ENCODE data around the gene CTSW. TPM values are rescaled to one million over a fixed set of nuclear protein-coding genes. Genes with fewer than 3 reads are reported as not detected.
A peak's percentile ranks its signal among the peaks of the same experiment; 100 is the strongest.

CTSW gene
- total and polyA plus RNA-seq, 2 donors (not counting 1 experiment from before 2014, with no cell fraction given), result 0.84 to 4.6 TPM

- Mint-ChIP-seq H3K4me3 (peak overlapping the region; percentile 92), H3K27ac (peak overlapping the region; percentile 91), H3K9me3 (ENCODE audit: insufficient read depth) (no peaks in the 10 kb centered on the region), H3K27me3 (peaks cover 5% of the 10 kb centered on the region), H3K4me1 (peaks cover 26% of the 10 kb centered on the region)
- DNase-seq (peak; percentile 97), ATAC-seq (ENCODE audit: low read depth) (peak; percentile 98)
- no peaks in the 10 kb centered on the region for H3K9me3 ChIP-seq (ENCODE audit: control extremely low read depth in 1 of 3, control insufficient read depth in 2 of 3, insufficient read depth in 1 of 3, low read length in 2 of 3)
- peak overlapping the region; percentile 52 to 79 (median 63) for H3K4me3 ChIP-seq (ENCODE audit: control extremely low read depth in 1 of 5, extremely low read depth in 1 of 5, insufficient read depth in 1 of 5, low read depth in 2 of 5, low read length in 4 of 5)
- intact Hi-C loops (cut with micrococcal nuclease), result loop anchor here (2.0 to 5.0 kb wide), 3 partner anchors 15 to 179 kb away; partner anchors contain the start of genes CFL1, FIBP and SF3B2
- H3K27ac ChIP-seq (ENCODE audit: low read length in 2 of 2), result peak overlapping the region; percentile 81 to 91
- WGBS (ENCODE audit: insufficient coverage), result 2% methylated on average over 43 of the region's 54 CpGs
- peaks cover 10 to 29% of the 10 kb centered on the region in 2 donors for H3K4me1 ChIP-seq (ENCODE audit: control insufficient read depth in 2 of 2, insufficient read depth in 2 of 2, low read length in 2 of 2)
- H3K79me2 ChIP-seq (ENCODE audit: control insufficient read depth, insufficient read depth, low read length), result no peaks in the 10 kb centered on the region
- CTCF ChIA-PET, result interaction anchor here (0.6 to 6.7 kb wide), 8 partner anchors 10 to 794 kb away, joined by 3 to 71 read pairs (median 4); partner anchors contain the start of genes CCDC85B, CFL1, FIBP and MUS81
- POLR2A ChIA-PET, result interaction anchor here (0.6 to 1.7 kb wide), 5 partner anchors 11 to 233 kb away, joined by 3 to 24 read pairs (median 11); partner anchors contain the start of genes CCDC85B, CFL1, FIBP and MUS81
- no peaks in the 10 kb centered on the region for H4K20me1 ChIP-seq (ENCODE audit: control insufficient read depth, insufficient read depth, low read length, poor library complexity, severe bottlenecking)
- H3K36me3 ChIP-seq (replicated peaks in 1 of 2; ENCODE audit: control extremely low read depth in 1 of 2, control insufficient read depth in 1 of 2, extremely low read depth in 1 of 2, insufficient read depth in 2 of 2, low read length in 1 of 2), result no peaks in the 10 kb centered on the region
- peak overlapping the region; percentile 91 for H3K4me2 ChIP-seq (replicated peaks; ENCODE audit: low read depth, low read length, poor library complexity, severe bottlenecking)
- H3K27me3 ChIP-seq (replicated peaks in 1 of 4; ENCODE audit: control extremely low read depth in 1 of 4, control insufficient read depth in 3 of 4, insufficient read depth in 4 of 4, low read length in 3 of 4), result no peaks in the 10 kb centered on the region
- H2AFZ ChIP-seq (ENCODE audit: insufficient read depth, low read depth, low read length, poor library complexity, severe bottlenecking), result peak overlapping the region; percentile 85
- H3K9ac ChIP-seq (ENCODE audit: low read length), result peak overlapping the region; percentile 70
- TF ChIP-seq CTCF (IDR thresholded peaks at IDR 0.05) (no peak), EZH2 (IDR thresholded peaks at IDR 0.05; ENCODE audit: borderline replicate concordance, insufficient read depth, low read depth, low read length, poor library complexity, severe bottlenecking) (no peak)
Observed at GRCh38 chr11:65873318-65874156, 6.1 kb upstream of the CTSW start.

Measured in B cell (primary cell).